GM12878 (cell line): Measurements from ENCODE around the gene EPAS1. TPM values are rescaled to one million over a fixed set of nuclear protein-coding genes. Genes with fewer than 3 reads are reported as not detected.

Experiments used
- ATAC-seq: fragments of 200-7000 bp; cut with Tn5 transposase; 3 replicates; pipeline ENCODE4 v1.9.1; 2020; ENCODE audit warnings: mild to moderate bottlenecking, moderate library complexity
- BruUV-seq: library from RNA; stranded (reverse); fragments of 400-500 nt; replicated peaks from 2 replicates; lab custom pipeline; 2021; lab: Mats Ljungman, UMichigan
- CTCF ChIA-PET: fragments of 300-600 bp; sonication (Branson Sonifier 250); formaldehyde crosslinking; extraction: SDS; loops from one replicate; lab custom pipeline; 2021; ENCODE audit warnings: inconsistent platforms; lab: Yijun Ruan, JAX
- POLR2A ChIA-PET: fragments of 350-600 bp; formaldehyde crosslinking; extraction: SDS; loops from one replicate; lab custom pipeline; 2021; ENCODE audit warnings: inconsistent platforms; lab: Charles Lee
- RAD21 ChIA-PET: fragments of 300-600 bp; sonication (Branson Sonifier 250); formaldehyde crosslinking; loops from one replicate; lab custom pipeline; 2023; ENCODE audit warnings: antibody characterized with exemption; ENCODE audit not compliant: unreplicated experiment; lab: Charles Lee
- SMC1A ChIA-PET: fragments of 300-600 bp; sonication (Branson Sonifier 250); formaldehyde crosslinking; loops from one replicate; lab custom pipeline; 2023; ENCODE audit not compliant: unreplicated experiment, uncharacterized antibody; lab: Charles Lee
- DNase-seq: peaks from one replicate; pipeline ENCODE4 v3.0.0-alpha.2; 2011; ENCODE audit warnings: low read depth, low spot score
- FAIRE-seq: peaks from 3 replicates; lab custom pipeline; 2011; peaks lifted over from hg19 to GRCh38; lab: Jason Lieb, UNC
- H2AFZ ChIP-seq: 2 replicates; pipeline ENCODE4 v1.6.0; 2011; ENCODE audit warnings: low read depth, low read length, control low read depth; ENCODE audit not compliant: control insufficient read depth
- H3K27ac ChIP-seq: 2 replicates; pipeline ENCODE4 v1.5.1; 2011; ENCODE audit warnings: control low read depth; ENCODE audit not compliant: control insufficient read depth, insufficient read depth
- H3K27me3 ChIP-seq, 2 experiments: replicated peaks in 1 of 2; 2 replicates each; pipeline versions ENCODE4 v1.6.0 to v1.6.1; 2011; ENCODE audit warnings: low read length in 1 of 2; ENCODE audit not compliant: control insufficient read depth in 2 of 2, insufficient read depth in 2 of 2
- H3K36me3 ChIP-seq, 2 experiments: 2 replicates each; pipeline ENCODE4 v1.5.1; 2011; ENCODE audit warnings: low read length in 1 of 2; ENCODE audit not compliant: control insufficient read depth in 2 of 2, insufficient read depth in 2 of 2
- H3K4me1 ChIP-seq: 2 replicates; pipeline ENCODE4 v1.6.1; 2011; ENCODE audit warnings: mild to moderate bottlenecking, low read length, moderate library complexity, mixed read lengths; ENCODE audit not compliant: control insufficient read depth, insufficient read depth
- H3K4me2 ChIP-seq: 2 replicates; pipeline ENCODE4 v1.6.0; 2011; ENCODE audit warnings: control low read depth; ENCODE audit not compliant: control insufficient read depth, insufficient read depth
- H3K4me3 ChIP-seq: fragments of 200-600 bp; sonication (generic); 2 replicates; pipeline ENCODE4 v1.5.1; 2016
- H3K79me2 ChIP-seq: 2 replicates; pipeline ENCODE4 v1.6.0; 2011; ENCODE audit warnings: low read length; ENCODE audit not compliant: control insufficient read depth, insufficient read depth
- H3K9ac ChIP-seq: 2 replicates; pipeline ENCODE4 v1.8.0; 2011; ENCODE audit warnings: low read length, control low read depth, mixed read lengths; ENCODE audit not compliant: control insufficient read depth, insufficient read depth
- H3K9me3 ChIP-seq: replicated peaks from 3 replicates; pipeline ENCODE4 v1.5.1; 2011; ENCODE audit warnings: mild to moderate bottlenecking, low read length; ENCODE audit not compliant: control insufficient read depth, insufficient read depth
- H4K20me1 ChIP-seq: 2 replicates; pipeline ENCODE4 v1.6.0; 2011; ENCODE audit not compliant: control insufficient read depth, insufficient read depth
- BCL11A ChIP-seq: IDR thresholded peaks from 2 replicates; pipeline ENCODE4 v1.6.1; 2011; ENCODE audit warnings: low read depth, low read length
- E2F8 ChIP-seq: fragments of 450-650 bp; IDR thresholded peaks from 2 replicates; pipeline ENCODE4 v1.6.1; 2018; ENCODE audit warnings: mild to moderate bottlenecking, low read depth, moderate library complexity; ENCODE audit not compliant: partially characterized antibody
- IKZF2 ChIP-seq, 2 experiments: fragments of 450-650 bp; IDR thresholded peaks; 2 replicates each; pipeline ENCODE4 v1.6.1; 2017; ENCODE audit warnings: mild to moderate bottlenecking in 2 of 2, moderate library complexity in 2 of 2
- KAT2A ChIP-seq: conservative IDR thresholded peaks from 2 replicates; pipeline ENCODE4 v1.6.1; 2011; ENCODE audit warnings: low read depth, low read length; ENCODE audit not compliant: control insufficient read depth
- MTA3 ChIP-seq: IDR thresholded peaks from 2 replicates; pipeline ENCODE4 v1.6.1; 2012; ENCODE audit warnings: low read length, inconsistent platforms, borderline replicate concordance
- PML ChIP-seq: IDR thresholded peaks from 2 replicates; pipeline ENCODE4 v1.6.1; 2012; ENCODE audit warnings: low read length, inconsistent platforms
- RUNX3 ChIP-seq: IDR thresholded peaks from 2 replicates; pipeline ENCODE4 v1.6.1; 2012; ENCODE audit warnings: low read length, inconsistent platforms
- STAT1 ChIP-seq: fragments of 450-650 bp; conservative IDR thresholded peaks from 2 replicates; pipeline ENCODE4 v1.6.1; 2014; ENCODE audit warnings: antibody characterized with exemption, mild to moderate bottlenecking
- ZNF384 ChIP-seq: IDR thresholded peaks from 2 replicates; pipeline ENCODE4 v1.6.1; 2012; ENCODE audit warnings: low read depth, mild to moderate bottlenecking, low read length, improper control_type of control experiment, borderline replicate concordance
- WGBS: methylation state at CpG from one replicate; pipeline ENCODE4 v1.1.6; 2016; ENCODE audit warnings: low lambda C conversion rate; ENCODE audit not compliant: insufficient replicate concordance, insufficient coverage; ENCODE audit errors: missing lambda C conversion rate; 5-methylcytosine and 5-hydroxymethylcytosine counted together
- in situ Hi-C: fragments of 300-500 bp; cut with MboI; formaldehyde crosslinking; loops from 9 replicates; pipeline ENCODE4 v1.14.3; 2018; ENCODE audit warnings: mixed read lengths
- intact Hi-C: fragments of 100-400 bp; cut with micrococcal nuclease; formaldehyde crosslinking; loops from one replicate; pipeline ENCODE4 v1.14.2; 2022; ENCODE audit not compliant: unreplicated experiment
- polyA plus RNA-seq, 11 experiments: library from polyadenylated mRNA; depleted of rRNA in 4 of 11; unstranded in 6 of 11; stranded (reverse) in 5 of 11; fragments of >200 nt; fragmentation: Nextera tagmentation in 4 of 11; fragmentation: Illumina TruSeq in 1 of 11; extraction: Ambion mirVana in 4 of 11; extraction: Trizol in 1 of 11; gene quantifications; 1 replicate in 1 of 11; 2 replicates in 10 of 11; pipeline versions ENCODE4 v1.2.1 to v1.2.3, GENCODE V29; 2011 to 2016; ENCODE audit warnings: inconsistent platforms in 2 of 11, missing spikeins in 2 of 11, low read depth in 1 of 11
- total RNA-seq, 4 experiments: library from RNA; depleted of rRNA in 3 of 4; stranded (reverse); fragments of >200 nt in 3 of 4; fragmentation: Illumina TruSeq in 1 of 4; extraction: Trizol in 1 of 4; gene quantifications; 2 replicates each; pipeline versions ENCODE4 v1.2.1 to v1.2.3, GENCODE V29; 2013 to 2021
- TF ChIP-seq, protein P1 (sequence below): fragments of 450-650 bp; IDR thresholded peaks from 2 replicates; pipeline ENCODE4 v1.6.1; 2016; ENCODE audit warnings: mild to moderate bottlenecking, moderate library complexity, borderline replicate concordance
- TF ChIP-seq, protein P2 (sequence below): fragments of 450-650 bp; conservative IDR thresholded peaks from 2 replicates; pipeline ENCODE4 v1.6.1; 2017; ENCODE audit warnings: mild to moderate bottlenecking, moderate library complexity

The EPAS1 gene
- total and polyA plus RNA-seq, 10 of the 15 experiments (the other 5 are each of a cell fraction or from before 2014, with no cell fraction given) = 0.11 to 22.0 (median 1.3) TPM; not detected in 1

GRCh38 chr2:46254474-46254873 is 42.7 kb upstream of the EPAS1 start:
- Histone ChIP-seq H3K27me3 (no peaks in the 10 kb centered on the region), H4K20me1 (no peaks in the 10 kb centered on the region), H3K27ac (no peak overlapping the region), H3K4me2 (no peak overlapping the region), H3K36me3 (no peaks in the 10 kb centered on the region), H3K4me1 (no peaks in the 10 kb centered on the region), H3K4me3 (no peak overlapping the region), H3K79me2 (no peaks in the 10 kb centered on the region), H2AFZ (no peak overlapping the region), H3K9me3 (no peaks in the 10 kb centered on the region; the same call in 2 of the 3 replicates), H3K9ac (no peak overlapping the region)
- ATAC-seq (no peak), FAIRE-seq (no peak), DNase-seq (no peak)
- SMC1A ChIA-PET = no interaction called here
- in situ Hi-C loops (no loop called here), intact Hi-C loops (no loop called here)
- POLR2A ChIA-PET = no interaction called here
- BruUV-seq = no TSS peak
- 52% methylated on average over 4 of the region's 4 CpGs for WGBS
- CTCF ChIA-PET = no interaction called here
- RAD21 ChIA-PET = interaction anchor here (0.8 to 1.4 kb wide), 2 partner anchors 22 to 191 kb away, joined by 3 read pairs; no protein-coding TSS in a partner anchor
- TF ChIP-seq MTA3 (no peak), KAT2A (no peak), STAT1 (no peak), PML (no peak), IKZF2 (IDR thresholded peaks at IDR 0.05) (no peak), ZNF384 (no peak), E2F8 (no peak), BCL11A (no peak), RUNX3 (no peak)
- TF ChIP-seq, protein P1, sequence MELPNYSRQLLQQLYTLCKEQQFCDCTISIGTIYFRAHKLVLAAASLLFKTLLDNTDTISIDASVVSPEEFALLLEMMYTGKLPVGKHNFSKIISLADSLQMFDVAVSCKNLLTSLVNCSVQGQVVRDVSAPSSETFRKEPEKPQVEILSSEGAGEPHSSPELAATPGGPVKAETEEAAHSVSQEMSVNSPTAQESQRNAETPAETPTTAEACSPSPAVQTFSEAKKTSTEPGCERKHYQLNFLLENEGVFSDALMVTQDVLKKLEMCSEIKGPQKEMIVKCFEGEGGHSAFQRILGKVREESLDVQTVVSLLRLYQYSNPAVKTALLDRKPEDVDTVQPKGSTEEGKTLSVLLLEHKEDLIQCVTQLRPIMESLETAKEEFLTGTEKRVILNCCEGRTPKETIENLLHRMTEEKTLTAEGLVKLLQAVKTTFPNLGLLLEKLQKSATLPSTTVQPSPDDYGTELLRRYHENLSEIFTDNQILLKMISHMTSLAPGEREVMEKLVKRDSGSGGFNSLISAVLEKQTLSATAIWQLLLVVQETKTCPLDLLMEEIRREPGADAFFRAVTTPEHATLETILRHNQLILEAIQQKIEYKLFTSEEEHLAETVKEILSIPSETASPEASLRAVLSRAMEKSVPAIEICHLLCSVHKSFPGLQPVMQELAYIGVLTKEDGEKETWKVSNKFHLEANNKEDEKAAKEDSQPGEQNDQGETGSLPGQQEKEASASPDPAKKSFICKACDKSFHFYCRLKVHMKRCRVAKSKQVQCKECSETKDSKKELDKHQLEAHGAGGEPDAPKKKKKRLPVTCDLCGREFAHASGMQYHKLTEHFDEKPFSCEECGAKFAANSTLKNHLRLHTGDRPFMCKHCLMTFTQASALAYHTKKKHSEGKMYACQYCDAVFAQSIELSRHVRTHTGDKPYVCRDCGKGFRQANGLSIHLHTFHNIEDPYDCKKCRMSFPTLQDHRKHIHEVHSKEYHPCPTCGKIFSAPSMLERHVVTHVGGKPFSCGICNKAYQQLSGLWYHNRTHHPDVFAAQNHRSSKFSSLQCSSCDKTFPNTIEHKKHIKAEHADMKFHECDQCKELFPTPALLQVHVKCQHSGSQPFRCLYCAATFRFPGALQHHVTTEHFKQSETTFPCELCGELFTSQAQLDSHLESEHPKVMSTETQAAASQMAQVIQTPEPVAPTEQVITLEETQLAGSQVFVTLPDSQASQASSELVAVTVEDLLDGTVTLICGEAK = no peak
- TF ChIP-seq, protein P2, sequence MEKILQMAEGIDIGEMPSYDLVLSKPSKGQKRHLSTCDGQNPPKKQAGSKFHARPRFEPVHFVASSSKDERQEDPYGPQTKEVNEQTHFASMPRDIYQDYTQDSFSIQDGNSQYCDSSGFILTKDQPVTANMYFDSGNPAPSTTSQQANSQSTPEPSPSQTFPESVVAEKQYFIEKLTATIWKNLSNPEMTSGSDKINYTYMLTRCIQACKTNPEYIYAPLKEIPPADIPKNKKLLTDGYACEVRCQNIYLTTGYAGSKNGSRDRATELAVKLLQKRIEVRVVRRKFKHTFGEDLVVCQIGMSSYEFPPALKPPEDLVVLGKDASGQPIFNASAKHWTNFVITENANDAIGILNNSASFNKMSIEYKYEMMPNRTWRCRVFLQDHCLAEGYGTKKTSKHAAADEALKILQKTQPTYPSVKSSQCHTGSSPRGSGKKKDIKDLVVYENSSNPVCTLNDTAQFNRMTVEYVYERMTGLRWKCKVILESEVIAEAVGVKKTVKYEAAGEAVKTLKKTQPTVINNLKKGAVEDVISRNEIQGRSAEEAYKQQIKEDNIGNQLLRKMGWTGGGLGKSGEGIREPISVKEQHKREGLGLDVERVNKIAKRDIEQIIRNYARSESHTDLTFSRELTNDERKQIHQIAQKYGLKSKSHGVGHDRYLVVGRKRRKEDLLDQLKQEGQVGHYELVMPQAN = no peak
